HG02610 (cell line): ENCODE measurements around the gene MAP1B.
A peak's percentile ranks its signal among the peaks of the same experiment; 100 is the strongest.

Experiments
- ATAC-seq: cut with Tn5 transposase; IDR thresholded peaks from one replicate; pipeline ENCODE4 v1.9.1; 2021; ENCODE audit warnings: mild to moderate bottlenecking, moderate library complexity; ENCODE audit not compliant: unreplicated experiment

MAP1B gene

DNA sequence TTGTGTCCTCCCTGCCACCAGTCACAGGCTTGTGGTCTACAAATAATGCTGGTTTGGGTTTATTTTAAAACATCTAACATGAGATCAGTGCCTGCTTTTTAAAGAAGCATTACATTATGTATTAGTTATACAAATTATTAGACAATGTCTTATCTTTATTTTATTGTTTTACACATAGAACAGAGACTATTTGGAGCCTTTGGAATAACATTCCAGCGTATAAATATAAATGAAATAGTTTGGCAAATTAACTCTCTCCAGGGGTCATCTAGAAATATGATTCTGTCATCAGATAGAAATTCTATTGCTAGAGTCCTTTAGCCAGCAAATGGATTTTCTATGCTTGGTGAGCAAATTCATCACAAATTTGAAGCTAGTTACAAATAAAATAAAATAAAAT lies 22.4 kb downstream of the MAP1B start:
- ATAC-seq: no peak

DNA sequence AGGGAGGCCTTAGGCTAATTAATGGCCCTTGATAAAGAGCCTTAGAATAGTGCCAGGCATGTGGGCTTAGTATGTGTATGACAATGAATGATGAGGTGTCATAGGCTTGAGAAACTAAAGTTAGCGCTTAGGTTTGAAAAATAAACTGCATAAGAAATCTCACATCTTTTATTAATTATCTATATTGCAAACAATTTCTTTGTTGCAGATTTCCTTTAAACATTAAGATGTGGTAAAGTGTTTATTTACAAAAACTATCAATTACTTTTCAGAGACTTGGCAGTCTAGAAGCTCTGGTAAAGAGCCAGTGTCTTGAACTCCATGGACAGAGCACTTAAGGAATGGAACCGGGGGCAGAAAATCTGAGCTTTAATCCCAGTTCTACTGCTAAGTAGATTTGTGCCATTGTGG lies 23.1 kb downstream of the MAP1B start:
- ATAC-seq: no peak

GRCh38 chr5:72133212-72133990 lies 26.1 kb downstream of the MAP1B start:
- no peak for ATAC-seq

DNA sequence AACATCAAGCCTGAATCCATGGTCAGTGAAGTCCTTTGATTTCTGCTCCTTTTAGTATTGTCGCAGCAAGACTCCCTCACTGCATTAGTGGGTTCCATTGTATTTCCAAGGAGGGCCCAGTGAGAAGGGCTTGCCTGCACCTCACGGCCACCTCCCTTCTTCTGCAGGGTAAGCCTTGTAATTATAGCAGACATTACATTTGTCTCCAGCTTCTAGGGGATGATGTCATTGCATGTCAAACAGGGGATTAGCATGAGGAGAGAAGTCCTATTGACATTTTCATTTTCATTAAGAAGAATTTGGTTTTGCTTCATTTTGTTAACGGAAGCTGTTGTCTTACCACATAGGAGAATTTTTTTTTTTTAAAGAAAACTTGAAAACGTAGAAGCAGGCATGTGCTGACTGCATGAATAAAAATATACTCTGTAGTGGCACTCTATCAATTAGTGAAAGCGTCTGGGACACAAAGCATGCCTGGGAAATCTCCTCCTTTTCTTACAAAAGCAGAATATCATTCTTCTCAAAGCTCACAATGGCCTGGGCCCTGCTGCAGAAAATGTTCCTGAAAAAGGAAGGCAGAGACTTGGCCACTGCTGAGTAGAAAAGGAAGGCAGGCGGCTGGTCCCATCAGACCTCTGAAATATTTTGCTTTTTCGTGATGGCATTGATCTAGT lies 27.1 kb downstream of the MAP1B start:
- no peak for ATAC-seq

DNA sequence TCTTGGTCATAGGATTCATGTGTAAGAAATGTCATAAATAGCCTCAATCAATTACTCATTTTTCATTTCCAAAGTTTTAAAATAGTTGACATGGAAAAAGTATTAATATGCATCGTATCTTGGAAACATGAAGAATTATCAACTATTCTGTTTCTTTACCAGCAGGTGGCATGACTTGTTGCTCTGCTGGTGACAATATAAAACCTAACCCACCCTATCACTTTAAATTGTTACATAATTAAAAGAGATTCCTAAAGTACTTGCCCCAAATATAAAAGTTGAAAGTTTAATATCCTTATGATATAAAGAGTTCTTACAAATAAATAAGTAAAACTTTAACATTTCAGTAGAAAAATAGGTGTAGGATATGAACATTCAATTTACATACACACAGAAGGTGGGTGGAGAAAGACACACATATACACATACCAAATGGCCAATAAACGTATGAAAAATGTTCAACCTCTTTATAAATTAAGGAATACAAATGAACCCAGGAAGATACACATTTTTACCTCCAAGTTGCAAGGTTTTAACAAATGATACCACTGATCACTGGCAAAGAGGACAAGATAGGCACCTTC lies 30.6 kb downstream of the MAP1B start:
- no peak for ATAC-seq

GRCh38 chr5:72138943-72139521 lies 31.8 kb downstream of the MAP1B start:
- peak; percentile 84 for ATAC-seq

DNA sequence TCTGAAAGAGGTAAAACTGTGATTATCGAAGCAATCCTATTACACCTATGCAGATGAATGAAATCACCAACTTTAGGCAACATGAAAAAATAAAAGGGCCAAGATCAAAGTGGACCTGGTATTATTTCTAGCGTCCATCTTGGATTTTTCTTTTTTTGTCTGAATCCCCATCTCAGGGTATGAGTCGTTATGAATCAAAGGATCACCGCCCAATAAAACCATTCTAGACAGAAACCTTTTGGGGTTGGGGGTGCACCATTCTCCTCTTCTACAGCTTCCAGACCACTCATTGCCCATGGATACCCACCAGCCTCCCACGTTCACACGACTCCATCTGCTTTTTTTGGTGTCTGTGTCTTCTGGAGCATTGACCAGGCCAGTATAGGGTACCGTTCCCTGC lies 33.4 kb downstream of the MAP1B start:
- no peak for ATAC-seq

- ATAC-seq: no peak
Measured at GRCh38 chr5:72141440-72142355, 34.4 kb downstream of the MAP1B start.

- no peak for ATAC-seq
Measured at GRCh38 chr5:72144762-72145161, 37.5 kb downstream of the MAP1B start.

- no peak for ATAC-seq
Measured at GRCh38 chr5:72145348-72145747, 38.1 kb downstream of the MAP1B start.

GRCh38 chr5:72146056-72146455 lies 38.8 kb downstream of the MAP1B start:
- no peak for ATAC-seq

- no peak for ATAC-seq
Measured at GRCh38 chr5:72147569-72147968, 40.3 kb downstream of the MAP1B start.

GRCh38 chr5:72149742-72150141 lies 42.5 kb downstream of the MAP1B start:
- ATAC-seq: no peak

- no peak for ATAC-seq
Measured at GRCh38 chr5:72151169-72151568, 43.9 kb downstream of the MAP1B start.

- ATAC-seq: no peak
Measured at GRCh38 chr5:72151646-72152045, 44.4 kb downstream of the MAP1B start.

DNA sequence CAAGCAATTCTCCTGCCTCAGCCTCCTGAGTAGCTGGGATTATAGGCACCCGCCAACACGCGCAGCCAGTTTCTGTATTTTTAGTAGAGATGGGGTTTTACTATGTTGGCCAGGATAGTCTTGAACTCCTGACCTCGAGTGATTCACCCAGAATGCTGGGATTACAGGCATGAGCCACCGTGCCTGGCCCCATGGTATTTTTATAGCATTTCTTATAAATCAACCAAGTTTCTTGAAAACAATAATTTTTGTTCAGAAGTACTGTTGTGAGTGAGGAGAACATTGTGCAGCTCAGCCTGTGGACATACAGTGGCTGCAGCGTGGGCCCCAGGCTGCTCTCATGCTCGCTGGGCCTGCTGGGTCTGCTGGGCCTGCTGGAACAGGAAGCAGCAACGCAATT lies 45.3 kb downstream of the MAP1B start:
- ATAC-seq: no peak

DNA sequence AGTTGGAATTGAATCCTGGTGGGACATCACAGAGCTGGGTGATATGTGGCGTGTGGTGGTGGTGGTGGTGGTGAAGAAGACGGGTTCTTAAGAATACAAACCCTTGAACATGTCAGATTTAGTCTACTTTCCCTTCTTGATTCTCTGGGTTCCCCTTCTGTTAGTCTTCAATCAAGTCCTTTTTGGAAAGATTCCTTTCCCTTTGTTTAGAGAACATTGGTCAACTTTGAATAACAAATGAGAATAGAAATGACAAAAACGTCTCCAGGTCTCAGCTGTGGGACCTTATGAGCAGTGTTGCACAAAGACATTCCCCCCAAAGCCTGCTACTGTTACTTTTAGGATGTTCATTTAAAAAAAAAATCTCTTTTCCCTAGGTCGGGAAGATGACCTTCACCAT lies 46.3 kb downstream of the MAP1B start:
- no peak for ATAC-seq

- ATAC-seq: no peak
Measured at GRCh38 chr5:72154076-72154756, 46.9 kb downstream of the MAP1B start.

- no peak for ATAC-seq
Measured at GRCh38 chr5:72156946-72157624, 49.8 kb downstream of the MAP1B start.

GRCh38 chr5:72157625-72157962 lies 50.3 kb downstream of the MAP1B start:
- ATAC-seq: no peak
